Brain pericyte (primary cell): ENCODE data around the gene TBC1D2.
"Not testable (repeated sequence)": the region's sequence is repeated elsewhere in the genome, so short reads cannot be mapped to it uniquely, and the experiment has no call there.

Source experiments
- DNase-seq: peaks from one replicate; pipeline ENCODE4 v3.0.0-alpha.2; 2012; ENCODE audit warnings: low read depth, low spot score

TBC1D2 gene

DNA sequence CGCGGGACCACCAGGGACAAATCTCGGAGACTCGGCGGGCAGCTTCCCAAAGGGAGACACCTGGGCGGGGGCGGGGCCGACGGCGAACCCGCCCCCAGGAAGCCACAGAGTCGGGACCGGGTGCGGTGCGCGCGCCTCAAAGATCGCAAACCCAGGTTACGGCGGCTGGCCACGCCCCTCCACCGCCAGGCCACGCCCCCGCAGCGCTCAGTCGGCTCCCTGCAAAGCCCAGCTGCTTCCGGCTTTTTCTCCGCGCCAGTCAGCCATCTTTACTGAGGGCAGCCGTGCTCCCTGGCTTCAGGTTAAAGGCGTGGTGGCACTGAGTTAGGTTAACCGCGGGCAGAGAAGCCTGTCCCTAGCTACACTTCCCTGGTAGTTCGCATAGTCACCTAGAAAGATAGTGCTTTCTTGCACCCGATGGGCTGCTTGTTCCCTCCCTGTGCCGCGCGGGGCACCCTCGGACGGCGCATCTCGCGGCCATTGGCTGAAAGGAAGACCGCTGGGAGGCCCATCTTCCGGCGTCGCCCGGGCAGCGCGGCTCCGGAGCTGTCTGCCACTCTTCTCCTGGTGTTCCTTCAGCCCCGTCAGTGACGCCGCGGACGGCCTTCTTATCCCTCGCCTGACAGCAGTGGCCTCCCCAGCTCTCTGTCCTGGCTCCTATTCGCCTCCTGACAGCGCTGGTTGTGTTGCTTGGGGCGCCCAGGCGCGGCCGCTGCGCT, at the start of gene TBC1D2:
Gene TBC1D2 (minus strand): TSS at position 72 of the 719 bp plus-strand sequence. CDS start 108 bp downstream, outside the sequence.
- DNase-seq, result peak; percentile 83

DNA sequence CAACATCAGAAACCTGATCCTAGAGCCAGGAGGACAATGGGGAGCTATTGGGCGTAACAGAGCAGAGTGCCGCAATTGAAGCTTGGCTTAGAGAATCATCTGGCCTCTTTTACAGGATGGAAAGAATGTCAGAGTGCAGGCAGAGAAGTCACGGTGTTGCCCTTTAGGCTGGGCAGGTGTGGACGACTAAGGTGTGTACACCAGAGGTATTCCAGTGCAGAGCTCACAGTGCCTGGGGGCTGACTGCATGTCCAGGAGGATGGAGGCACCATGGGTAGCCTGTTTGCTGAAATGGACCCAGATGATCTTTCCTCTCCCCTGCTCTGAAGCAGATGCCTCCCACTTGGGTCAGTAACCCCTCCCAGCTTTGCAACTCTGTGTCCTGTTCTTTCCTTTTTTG, 48.9 kb upstream of the TBC1D2 start:
- no peak for DNase-seq

GRCh38 chr9:98303633-98304125, 48.2 kb upstream of the TBC1D2 start:
- DNase-seq, result no peak

- no peak for DNase-seq
Measured at GRCh38 chr9:98302938-98303632, 47.6 kb upstream of the TBC1D2 start.

DNA sequence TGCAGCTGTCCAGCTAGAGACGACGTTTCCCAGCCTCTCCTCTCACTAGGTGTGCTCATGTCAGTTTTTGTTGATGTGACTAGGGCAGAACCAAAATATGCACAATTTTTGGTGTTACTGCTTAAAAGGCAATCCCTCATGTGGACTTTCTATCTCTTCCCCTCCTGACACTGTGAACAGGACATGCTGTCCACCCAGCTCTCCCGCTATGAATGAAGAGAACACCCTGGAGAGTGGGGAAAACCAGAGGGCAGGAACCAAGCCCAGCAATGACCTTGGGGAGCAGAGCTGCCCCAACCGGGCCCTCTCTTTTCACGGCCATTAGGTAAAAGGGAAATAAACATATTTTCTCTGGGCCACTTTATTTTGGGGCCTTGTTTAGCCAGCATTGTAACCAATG, 46.7 kb upstream of the TBC1D2 start:
- no peak for DNase-seq

GRCh38 chr9:98300611-98301010, 45.2 kb upstream of the TBC1D2 start:
- DNase-seq, result no peak

- DNase-seq, result no peak
Measured at GRCh38 chr9:98298476-98298875, 43.0 kb upstream of the TBC1D2 start.

- no peak for DNase-seq
Measured at GRCh38 chr9:98295824-98296223, 40.4 kb upstream of the TBC1D2 start.

DNA sequence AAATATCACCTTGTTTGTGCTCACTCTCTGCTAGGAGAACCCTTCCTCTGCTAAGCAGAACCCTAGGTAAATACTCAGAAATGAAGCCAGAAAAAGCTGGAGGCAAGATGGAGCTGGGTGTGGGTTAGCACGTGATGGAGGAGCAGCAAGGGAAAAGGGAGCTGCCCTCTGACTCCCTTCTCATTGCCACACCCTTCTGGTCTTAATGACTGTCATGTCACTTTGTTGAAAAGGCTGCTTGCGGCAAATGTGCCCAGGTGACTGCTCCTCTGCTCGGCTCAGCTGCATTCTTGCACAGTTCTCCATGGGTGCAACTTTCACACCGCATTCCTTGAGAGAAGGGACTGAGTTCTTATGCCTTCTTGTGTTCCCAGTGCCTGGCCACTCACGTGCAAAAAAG, 36.4 kb upstream of the TBC1D2 start:
- no peak for DNase-seq

- no peak for DNase-seq
Measured at GRCh38 chr9:98290411-98290810, 35.0 kb upstream of the TBC1D2 start.

DNA sequence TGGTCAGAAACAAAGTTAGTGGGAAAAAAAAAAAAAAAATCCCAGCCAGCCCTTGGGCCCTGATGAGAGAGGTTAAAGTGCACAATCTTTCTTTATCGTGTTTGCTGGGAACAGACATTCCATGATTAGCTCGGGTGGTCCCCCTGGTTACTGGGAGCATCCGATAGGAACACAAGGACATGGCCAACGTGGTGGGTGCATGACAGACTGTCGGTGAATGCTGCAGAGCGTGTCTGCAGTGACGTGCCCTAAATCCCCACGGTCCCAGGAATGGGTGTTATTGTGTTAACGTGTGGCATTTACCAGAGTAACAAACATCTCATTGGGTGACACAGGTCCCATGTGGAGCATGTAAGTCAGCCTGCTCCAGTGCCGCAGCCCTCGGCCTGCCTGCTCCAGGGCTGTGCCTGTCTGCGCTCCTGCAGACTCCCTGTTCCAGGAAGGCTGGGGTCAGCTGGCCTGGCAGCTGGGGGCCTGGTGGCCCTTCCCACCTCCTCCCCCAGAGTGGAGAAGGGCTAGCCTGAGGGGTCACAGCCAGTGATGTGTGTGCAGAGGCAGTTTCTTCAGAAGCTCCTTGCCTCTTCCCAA, 34.3 kb upstream of the TBC1D2 start:
- DNase-seq, result no peak

GRCh38 chr9:98288881-98289280, 33.4 kb upstream of the TBC1D2 start:
- no peak for DNase-seq

DNA sequence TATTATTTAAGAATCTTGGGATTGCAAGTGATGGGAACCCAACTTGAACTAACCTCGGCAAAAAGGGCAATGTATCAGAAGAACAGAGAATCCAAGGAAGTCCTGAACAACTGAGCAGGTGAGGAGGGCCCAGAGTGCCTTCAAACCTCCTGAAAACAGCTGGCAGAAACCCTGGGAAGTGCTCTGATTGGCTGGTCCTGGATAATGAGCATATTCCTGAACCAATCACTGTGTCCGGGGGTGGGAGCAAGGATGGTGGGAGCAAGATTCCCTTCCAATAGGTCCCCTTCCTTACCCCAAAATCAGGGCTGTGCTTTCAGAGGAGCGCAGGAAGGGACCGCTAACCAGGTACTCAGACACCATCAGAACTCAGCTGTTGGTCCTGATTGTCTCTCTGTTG, 31.9 kb upstream of the TBC1D2 start:
- DNase-seq, result no peak

DNA sequence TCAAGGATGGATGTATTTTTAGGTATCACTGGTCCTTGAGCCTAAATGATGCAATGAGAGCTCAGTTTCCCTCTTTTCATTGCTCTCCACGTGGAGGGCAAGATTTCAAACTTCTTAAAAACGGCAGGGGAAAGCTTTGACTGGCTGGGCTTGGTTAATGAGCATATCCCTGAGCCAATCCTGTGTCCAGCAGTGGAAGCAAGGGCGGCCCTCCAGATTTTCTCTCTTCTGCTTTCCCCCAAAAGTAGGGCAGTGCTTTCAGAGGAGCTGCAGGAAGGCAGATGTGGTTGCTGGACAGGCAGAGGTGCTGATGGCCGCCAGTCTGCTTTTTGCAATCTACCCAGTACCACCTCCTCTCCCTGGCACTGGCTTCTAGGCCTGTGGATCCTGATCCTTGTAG, 30.0 kb upstream of the TBC1D2 start:
- no peak for DNase-seq

DNA sequence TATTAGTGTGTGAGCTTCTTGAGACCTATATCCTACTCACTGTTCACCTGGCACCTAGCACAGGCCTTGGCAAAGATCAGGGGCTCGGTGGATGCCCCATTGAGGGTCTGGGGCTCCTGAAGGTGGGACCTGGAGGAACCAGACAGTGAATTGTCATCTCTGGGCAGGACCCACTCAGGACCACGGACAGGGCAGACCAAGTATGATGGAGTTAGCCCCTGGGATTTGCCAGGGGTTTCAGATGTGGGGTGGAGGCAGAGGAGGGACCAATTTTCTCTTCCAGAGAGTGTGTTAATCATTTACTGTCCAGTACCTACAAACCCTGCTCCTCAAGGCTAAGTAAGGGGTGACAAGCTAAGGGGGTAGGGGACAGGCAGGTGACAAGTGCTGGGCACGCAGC, 29.3 kb upstream of the TBC1D2 start:
- DNase-seq, result peak; percentile 2

GRCh38 chr9:98283143-98283542, 27.7 kb upstream of the TBC1D2 start:
- not testable (repeated sequence) for DNase-seq

DNA sequence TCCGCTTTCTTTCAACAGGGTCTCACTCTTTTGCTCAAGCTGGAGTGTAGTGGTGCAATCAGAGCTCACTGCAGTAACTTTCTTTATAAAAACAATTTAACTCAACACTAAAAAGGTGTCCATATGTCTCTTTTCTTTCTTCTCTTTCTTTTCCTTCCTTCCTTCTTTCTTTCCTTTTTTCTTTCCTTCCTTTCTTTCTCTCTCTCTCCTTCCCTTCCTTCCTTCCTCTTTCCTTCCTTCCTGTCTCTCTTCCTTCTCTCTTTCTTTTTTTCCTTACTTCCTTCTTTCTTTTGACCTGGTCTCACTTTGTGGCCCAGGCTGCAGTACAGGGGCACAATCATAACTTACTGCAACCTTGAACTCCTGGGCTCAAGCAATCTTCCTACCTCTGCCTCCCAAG, 25.8 kb upstream of the TBC1D2 start:
- no peak for DNase-seq

DNA sequence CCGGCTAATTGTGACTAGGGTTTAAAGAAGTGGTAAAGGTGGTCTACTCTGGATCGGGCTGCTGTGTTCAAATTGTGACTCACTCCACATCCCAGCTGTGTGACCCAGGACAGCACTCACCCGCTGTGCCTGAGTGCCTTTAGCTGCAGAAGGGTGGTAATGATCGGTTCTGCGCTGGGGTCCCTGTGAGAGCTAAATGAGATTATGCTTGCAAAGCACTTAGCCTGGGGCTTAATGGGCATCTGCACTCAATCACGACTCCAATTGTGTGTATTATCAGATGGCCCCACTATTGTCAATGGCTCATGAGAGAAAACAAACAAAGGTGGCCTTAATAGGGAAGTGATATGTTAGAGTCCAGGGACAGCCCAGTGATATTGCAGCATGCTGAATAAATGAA, 25.1 kb upstream of the TBC1D2 start:
- DNase-seq, result no peak

GRCh38 chr9:98280162-98280561, 24.7 kb upstream of the TBC1D2 start:
- no peak for DNase-seq

- no peak for DNase-seq
Measured at GRCh38 chr9:98276907-98277469, 21.5 kb upstream of the TBC1D2 start.

- no peak for DNase-seq
Measured at GRCh38 chr9:98275159-98275558, 19.7 kb upstream of the TBC1D2 start.

DNA sequence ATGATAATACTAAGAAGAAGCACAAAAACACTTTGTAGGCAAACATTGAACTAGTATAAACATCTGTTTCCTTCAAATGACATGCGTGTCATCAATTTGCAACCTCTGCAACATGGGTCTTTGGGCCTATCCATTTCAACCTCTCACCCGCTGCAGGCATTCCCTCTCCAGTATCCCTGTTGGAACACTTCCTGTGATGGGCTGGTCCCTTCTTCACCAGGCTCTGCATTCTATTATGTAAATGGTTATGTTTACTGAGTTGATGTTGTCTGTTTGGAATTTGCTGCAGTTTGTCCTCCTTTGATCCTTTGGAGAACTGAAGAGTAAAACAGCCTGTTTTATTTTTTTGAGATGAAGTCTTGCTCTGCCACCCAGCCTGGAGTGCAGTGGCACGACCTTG, 16.6 kb upstream of the TBC1D2 start:
- no peak for DNase-seq
